GM19023 (cell line): ENCODE measurements around the gene DPPA5.
"Not testable (repeated sequence)": the region's sequence is repeated elsewhere in the genome, so short reads cannot be mapped to it uniquely, and the experiment has no call there.

Experiments used
- ATAC-seq: cut with Tn5 transposase; IDR thresholded peaks from one replicate; pipeline ENCODE4 v1.9.1; 2021; ENCODE audit warnings: mild to moderate bottlenecking, moderate library complexity; ENCODE audit not compliant: unreplicated experiment

DPPA5 gene, protein sequence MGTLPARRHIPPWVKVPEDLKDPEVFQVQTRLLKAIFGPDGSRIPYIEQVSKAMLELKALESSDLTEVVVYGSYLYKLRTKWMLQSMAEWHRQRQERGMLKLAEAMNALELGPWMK

DNA sequence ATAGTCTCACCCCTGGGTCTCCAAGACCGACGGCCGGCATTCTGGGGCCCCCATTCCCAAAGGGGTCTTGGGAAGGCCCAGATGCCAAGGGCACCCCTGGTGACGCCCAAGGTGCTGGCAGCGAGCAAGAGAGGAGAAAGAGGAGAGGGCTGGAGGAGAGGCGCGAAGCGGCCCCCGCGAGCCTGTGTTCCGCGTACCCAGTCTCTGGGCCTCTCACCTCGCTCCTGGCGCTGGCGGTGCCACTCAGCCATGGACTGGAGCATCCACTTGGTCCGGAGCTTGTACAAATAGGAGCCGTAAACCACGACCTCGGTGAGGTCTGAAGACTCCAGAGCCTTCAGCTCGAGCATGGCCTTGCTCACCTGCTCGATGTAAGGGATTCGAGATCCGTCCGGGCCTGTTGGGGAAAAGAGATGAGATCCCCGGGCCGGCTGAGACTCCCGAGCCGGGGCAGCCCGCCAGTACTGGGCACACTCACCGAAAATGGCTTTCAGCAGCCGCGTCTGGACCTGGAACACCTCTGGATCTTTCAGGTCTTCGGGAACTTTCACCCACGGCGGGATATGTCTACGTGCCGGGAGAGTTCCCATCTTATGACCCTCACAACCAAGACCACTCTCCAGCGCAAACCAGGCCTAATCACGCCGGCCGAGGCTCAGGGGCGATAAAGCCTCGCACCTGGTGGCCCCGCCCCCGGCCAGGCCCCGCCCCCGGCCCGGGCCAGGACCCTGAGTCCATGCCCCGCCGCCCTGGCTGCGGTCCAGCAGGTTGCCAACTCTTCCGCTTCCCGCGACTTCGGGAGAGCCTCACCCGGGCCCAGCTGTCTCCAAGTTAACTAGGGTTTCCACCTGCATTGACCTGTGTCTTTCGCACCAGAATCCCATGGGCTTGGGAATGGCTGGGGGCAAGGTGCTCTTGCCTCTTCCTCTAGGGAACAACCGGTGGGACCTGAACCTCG is at the start of gene DPPA5:
DPPA5 (minus strand) TSS at position 641 of the 958 bp plus-strand sequence; CDS start at position 590, 51 bp downstream.
- ATAC-seq = no peak

DNA sequence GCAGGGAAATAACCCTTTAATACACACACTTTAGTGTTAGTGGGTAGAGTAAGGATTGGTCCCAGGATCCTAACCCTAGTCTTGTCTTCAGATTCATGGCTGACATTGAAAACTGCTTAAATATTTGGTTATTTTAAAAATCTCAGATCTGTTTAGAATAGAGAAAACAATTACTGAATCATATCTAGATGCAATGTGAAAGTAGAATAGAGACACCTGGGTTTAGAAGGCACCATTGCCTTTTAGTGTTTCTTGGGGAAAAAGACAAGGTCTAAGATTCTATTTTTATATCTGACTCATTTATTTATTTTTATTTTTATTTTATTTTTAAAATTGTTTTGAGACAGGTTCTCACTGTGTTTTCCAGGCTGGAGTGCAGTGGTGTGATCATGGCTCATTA is 46.6 kb upstream of the DPPA5 start:
- ATAC-seq = no peak

DNA sequence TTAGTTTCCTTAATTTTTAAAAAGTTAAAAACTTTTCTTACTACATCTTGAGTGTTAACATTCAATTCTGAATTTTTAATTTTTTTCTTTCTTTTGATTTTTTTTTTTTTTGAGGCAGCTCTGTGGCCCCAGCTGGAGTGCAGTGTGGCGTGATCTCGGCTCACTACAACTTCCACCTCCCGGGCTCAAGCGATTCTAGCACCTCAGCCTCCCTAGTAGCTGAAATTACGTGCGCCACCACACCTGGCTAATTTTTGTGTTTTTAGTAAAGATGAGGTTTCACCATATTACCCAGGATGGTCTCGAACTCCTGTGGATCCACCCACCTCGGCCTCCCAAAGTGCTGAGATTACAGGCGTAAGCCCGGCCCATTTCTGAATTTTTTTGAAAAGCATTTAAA is 41.8 kb upstream of the DPPA5 start:
- no peak for ATAC-seq

DNA sequence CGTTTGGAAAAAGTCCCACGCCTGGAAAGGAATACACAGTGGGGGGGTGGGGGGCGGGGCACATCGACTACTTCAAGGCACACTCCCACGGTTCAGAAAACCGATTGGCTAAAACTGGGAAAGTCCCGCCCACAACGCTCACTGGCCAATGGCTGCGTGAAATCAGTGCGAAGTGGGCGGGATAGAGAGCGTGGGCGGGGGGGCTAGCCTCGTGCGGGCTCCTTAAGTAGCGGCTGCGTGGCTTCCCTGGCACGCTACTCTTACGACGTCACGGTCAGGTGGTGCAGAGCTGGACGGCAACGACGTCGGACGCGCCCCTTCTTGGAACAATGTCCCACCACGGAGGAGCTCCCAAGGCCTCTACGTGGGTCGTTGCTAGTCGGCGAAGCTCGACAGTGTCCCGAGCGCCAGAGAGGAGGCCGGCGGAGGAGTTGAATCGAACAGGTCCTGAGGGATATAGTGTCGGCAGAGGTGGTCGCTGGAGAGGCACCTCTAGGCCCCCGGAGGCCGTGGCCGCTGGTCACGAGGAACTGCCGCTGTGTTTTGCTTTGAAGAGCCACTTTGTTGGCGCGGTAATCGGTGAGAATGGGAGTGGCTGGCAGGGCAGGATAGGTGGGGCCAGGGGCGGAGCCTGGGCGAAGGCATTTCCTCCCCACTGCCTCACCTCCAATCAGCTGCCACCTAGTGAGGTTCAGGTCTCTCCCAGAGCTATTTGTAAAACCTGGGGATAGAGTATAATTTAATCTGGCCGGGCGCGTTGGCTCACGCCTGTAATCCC is 40.7 kb upstream of the DPPA5 start, which contains the start of gene DDX43:
DDX43 (plus strand) TSS at position 252 of the 778 bp plus-strand sequence; CDS start at position 330, 78 bp downstream.
- peak; percentile 62 for ATAC-seq

DNA sequence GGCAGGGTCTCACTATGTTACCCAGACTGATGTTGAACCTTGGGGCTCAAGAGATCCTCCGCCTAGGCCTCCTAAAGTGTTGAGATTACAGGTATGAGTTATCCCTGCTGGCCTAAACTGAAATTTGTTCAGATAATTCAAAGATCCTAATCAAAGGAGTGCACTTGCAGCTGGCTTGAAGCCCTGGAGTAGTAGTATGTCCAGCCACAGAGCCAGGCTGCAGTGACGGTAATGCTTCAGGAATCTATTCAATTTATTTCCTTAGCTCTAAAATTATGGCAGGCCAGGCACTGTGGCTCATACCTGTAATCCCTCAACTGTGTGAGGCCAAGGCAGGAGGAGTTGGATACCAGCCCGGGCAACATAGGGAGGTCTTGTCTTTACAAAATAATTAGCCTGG is 39.2 kb upstream of the DPPA5 start:
- ATAC-seq = no peak

DNA sequence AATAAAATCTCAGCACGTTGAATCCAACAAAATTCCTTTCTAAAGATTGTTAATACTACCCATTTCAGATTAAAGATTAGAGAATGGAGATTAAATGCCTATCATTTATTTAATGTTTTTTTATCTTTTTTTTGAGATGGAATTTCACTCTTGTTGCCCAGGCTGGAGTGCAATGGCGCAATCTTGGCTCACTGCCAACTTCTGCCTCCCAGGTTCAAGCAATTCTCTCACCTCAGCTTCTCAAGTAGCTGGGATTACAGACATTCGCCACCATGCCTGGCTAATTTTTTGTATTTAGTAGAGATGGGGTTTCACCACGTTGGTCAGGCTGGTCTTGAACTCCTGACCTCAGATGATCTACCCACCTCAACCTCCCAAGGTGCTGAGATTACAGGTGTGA is 38.1 kb upstream of the DPPA5 start:
- ATAC-seq = not testable (repeated sequence)

DNA sequence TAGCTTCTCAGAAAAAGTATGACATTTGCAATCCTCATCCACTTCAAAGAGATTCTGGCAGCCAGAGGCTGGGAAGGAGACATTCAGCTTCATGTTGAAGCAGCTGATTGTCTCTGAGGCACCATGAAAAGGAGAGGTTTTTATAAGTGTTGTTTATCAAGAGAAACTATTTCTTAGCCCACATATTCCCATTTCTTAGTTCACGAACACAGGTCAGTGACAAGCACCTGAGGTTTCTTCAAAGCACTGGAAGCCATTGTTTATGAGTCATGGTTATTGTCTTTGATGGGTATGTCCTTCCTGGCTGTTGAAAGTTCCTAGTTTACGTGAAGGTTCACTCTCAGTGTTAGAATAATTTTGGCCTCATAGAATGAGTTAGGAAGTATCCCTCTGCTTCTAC is 37.6 kb upstream of the DPPA5 start:
- ATAC-seq = no peak

DNA sequence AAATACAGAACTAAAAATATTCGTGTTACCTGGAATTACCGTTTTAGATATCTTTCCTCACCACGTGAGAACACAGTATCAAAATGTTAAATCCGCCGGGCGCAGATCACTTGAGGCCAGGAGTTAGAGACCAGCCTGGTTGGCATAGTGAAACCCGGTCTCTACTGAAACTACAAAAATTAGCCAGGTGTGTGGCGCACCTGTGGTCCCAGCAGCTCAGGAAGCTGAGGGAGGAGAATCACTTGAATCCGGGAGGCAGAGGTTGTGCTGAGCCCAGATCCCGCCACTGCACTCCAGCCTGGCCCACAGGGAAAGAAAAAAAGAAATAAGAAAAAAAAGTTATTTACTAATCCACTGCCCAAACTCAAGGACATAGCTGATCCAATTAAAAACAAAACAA is 35.8 kb upstream of the DPPA5 start:
- no peak for ATAC-seq

DNA sequence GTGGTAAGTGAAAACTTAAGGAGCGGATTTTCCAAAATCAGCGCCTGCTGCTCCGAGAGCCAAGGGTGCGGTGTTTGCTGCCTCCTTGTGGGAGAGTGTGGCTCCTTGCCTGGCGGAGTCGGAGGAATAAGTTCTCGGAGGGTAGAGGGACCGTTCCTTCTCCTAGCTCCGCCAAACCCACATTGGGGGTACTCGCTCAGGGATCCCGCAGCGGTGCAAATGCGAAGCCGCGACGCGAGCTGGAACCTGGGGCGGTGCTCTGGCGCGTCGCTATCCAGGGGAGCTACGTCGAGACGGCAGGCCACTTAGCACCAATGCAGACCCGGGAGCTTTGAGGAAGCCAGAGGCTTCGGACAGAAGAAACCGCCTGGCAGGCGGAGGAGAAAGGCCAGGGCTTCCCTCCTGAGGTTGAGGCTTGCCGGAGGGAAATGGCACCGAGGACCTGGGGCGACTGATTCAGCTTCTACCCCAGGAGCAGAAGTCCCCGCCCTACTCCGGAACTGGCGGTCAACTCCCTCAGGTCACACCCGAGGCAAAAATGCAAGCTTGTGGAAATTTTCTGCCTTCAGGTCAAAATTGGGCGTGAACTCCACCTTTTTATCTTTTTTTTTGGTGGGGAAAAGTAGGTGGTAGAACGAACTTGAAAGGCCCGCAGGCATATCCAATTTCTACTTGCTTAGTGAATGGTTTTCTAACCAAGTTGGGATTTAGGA is 34.9 kb upstream of the DPPA5 start:
- ATAC-seq = peak; percentile 79

DNA sequence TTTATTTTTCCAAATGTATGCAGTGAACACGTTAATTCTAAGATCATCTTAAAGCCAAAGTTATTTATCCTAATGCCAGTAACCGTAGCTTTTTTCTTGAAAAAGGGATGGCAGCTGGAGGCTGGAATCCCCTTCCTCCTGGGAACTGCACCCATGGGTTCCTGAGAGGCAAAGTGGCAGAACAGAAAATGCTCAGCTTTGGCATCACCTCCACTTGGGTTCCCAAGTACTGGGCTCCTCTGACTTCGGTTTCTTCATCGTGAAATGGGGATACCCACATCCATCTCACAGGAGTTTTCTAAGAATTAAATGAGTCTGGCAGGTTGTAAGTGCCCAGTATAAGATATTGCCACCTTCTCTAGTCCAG is 34.3 kb upstream of the DPPA5 start:
- peak; percentile 18 for ATAC-seq

DNA sequence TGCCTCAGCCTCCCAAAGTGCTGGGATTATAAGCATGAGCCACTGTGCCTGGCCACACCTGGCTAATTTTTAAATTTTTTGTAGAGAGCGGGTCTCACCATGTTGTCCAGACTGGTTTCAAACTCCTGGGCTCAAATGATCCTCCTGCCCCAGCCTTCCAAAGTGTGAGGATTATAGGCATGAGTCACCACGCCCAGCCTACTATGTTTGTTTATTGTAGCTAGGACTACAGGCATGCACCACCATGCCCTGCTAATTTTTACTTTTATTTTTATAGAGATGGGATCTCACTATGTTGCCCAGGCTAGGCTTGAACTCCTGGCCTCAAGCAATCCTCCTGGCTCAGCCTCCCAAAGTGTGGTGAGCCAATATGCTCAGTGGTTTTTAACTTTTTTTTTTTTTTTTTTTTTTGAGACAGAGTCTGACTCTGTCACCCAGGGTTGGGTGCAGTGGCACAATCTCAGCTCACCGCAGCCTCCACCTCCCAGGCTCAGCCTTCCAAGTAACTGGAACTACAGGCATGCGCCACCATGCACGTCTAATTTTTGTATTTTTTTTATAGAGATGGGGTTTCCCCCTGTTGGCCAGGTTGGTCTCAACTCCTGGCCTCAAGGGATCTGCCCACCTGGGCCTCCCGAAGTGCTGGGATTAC is 28.5 kb upstream of the DPPA5 start:
- ATAC-seq = no peak

DNA sequence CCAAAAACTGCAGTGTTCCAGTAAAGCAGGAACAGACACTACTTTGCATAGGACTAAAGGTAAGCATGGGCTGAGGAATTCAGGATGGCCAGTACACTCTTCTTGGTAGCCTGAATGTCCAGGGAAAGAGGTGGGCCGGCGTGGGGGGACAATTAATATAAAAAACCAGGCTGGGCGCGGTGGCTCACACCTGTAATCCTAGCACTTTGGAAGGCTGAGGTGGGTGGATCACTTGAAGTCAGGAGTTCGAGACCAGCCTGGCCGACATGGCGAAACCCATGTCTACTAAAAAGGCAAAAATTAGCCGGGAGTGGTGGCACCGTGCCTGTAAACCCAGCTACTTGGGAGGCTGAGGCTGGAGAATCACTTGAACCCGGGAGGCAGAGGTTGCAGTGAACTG is 27.5 kb upstream of the DPPA5 start:
- ATAC-seq = not testable (repeated sequence)

DNA sequence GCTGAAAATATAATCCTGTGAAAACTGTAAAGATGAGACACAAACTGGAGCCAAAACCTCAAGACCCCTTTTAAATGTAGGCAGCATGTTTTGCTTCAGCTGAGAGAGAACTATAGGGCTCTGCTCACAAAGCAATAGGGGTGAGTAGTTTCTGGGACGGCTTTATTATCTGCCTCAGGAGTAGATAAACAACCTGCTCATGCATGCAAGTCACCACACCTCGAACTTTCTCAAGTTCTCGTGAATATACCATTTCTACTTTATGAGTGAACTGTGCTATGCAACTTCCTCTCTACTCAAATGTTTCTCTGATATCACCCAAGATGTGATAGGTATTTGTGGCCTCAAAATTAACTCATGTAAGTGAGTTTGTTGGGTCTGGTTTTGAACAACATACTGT is 23.1 kb upstream of the DPPA5 start:
- ATAC-seq = no peak

DNA sequence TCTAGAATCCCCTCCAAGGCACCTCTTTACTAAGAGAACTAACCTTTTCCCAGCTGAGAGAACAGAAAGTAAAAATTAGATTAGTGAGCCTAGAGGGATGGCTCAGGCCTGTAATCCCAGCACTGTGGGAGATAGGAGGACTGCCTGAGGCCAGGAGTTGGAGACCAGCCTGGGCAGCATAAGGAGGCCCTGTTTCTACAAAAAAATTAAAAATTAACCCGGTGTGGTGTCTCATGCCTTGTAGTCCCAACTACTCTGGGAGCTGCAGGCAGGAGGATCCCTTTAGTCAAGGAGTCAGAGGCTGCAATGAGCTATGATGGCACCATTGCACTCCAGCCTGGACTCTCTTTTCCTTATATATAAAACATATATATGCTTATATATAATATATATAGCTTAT is 21.1 kb upstream of the DPPA5 start:
- no peak for ATAC-seq

DNA sequence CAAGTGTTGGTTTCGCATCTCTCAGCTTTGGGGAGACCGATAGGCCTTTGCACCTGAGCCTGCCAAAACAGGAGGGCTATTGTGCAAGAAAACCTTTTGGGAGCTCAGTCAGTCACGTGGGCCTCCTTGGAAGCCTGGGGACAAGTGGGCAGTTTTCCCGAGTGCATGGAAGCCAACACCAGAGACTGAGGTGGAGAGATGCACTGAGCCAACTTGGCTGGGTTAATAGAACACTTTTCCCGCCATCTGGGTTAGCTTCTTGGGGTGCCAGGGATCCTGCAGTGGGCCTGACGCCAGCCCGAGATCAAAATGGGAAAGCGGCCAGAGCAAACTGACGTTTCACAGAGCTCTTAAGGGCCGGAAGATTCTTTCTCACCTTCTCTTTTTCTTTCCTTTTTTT is 18.4 kb upstream of the DPPA5 start:
- no peak for ATAC-seq

DNA sequence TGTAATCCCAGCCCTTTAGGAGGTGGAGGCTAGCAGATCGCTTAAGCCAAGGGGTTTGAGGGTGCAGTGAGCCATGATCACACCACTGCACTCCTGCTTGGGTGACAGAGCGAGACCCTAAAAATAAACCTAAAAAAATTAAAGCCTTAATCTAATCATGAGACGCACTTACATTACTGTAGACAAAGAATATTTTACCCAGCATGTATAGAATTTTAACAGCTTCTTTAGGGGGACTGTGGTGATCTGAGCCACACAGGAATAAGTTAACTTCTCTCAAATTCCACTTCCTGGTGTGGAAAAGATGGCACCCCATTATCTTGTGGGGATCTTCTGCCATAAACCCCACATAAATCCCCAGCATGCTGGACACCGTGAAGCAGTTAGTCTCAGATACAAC is 17.9 kb upstream of the DPPA5 start:
- ATAC-seq = no peak

DNA sequence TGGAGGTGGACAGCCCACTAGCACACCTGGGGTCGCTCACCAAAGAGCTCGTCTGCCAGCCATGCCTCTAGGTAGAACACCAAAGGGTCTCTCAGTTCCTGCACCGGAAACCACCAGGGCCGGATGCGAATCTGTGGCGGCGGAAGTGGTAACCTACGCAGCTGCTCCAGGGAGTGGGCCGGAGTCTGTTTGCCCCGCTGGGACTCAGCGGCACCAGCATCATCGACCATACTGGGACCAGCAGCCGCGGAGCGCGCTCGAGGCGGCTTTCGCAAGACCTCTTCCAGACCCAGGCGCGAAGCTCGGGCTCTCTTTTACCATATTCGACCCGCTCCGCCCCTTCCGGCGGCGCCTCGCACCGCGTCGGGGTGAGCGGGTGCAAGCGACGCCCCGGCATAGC is 15.5 kb upstream of the DPPA5 start, which contains the start of gene OOEP:
OOEP (minus strand) TSS at position 335 of the 400 bp plus-strand sequence; CDS start at position 230, 105 bp downstream.
- ATAC-seq = no peak

DNA sequence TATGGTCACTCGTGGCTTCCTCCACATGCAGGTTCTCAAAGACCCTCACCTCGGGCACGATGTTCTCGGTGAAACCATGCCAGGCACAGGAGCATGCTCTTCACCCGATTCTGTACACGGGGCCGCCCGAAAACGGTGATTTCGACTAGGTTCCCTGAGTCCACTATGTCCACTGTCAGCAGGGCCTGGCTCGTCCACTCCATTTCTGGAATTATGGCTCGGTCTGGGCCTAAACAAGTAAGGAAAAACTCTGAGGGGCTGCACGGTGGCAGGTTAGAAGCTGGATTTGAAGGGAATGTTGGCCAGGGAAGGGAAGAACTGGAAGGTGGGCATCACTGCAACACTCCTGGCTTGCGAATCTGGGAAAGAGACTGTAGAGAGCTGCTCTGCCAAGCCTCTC is 15.1 kb upstream of the DPPA5 start:
- ATAC-seq = no peak

DNA sequence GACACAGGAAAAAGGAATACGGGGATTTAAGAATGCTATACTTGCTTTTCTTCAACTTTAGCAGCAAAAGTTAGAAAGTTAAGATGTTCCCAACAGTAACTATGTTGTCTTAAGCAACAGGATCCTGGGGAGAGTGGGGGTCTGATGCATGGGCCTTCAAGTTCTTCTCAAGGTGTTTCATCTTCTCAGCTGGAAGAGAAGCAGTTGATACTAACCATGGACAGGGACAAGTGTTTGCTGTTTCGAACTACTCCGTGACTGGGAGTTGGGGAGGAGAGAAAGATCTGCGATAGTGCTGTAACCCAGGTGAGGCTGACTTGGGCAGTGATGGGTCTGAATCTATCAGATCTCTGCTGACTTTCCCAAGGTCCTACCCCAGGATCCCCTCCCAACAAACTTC is 14.6 kb upstream of the DPPA5 start:
- ATAC-seq = no peak

DNA sequence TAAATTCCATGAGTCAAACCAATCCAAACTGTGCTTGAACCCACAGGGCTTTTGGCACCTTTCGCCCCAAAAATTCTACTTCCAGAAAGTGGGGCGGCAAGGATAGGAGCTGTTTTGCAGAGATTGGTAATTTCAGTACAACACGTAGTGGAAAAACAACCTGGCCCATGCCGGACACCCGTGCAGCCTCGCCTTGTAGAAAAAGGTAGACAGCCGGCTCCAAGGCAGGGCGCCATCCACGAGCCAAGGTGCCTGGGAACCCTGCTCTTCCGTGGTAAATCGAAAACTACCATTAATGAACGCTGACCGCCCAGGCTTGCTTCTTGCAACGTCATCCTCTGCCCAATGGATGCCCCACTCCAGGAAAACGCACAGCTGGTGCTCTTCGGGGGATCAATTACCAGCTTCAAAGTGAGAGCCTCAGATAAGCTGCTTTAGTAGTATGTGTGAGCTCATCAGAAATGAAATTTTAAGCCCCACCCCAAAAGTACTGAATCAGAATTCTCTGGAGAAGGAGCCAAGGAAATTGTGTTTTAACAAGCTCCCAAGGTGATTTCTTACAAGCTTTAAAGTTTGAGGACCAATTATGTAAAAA is 13.8 kb upstream of the DPPA5 start:
- no peak for ATAC-seq
